H9 (cell line): ENCODE results near the gene CD180. TPM values are rescaled to one million over a fixed set of nuclear protein-coding genes. Genes with fewer than 3 reads are reported as not detected.

Source experiments
- DNase-seq: peaks from one replicate; pipeline ENCODE4 v3.0.0-alpha.2; 2017
- H2AFZ ChIP-seq: one replicate; pipeline ENCODE4 v1.6.1; 2013; ENCODE audit warnings: mild to moderate bottlenecking, low read length, control low read depth, moderate library complexity
- H2AK5ac ChIP-seq: 2 replicates; pipeline ENCODE4 v1.6.1; 2013; ENCODE audit warnings: low read length, control low read depth, mixed read lengths; ENCODE audit not compliant: insufficient read length
- H2BK120ac ChIP-seq: one replicate; pipeline ENCODE4 v1.6.1; 2013; ENCODE audit warnings: low read depth, mild to moderate bottlenecking, low read length, control low read depth, inconsistent platforms; ENCODE audit not compliant: poor library complexity, severe bottlenecking
- H2BK12ac ChIP-seq: 2 replicates; pipeline ENCODE4 v1.6.1; 2013; ENCODE audit warnings: low read length, control low read depth, mixed read lengths, low read depth; ENCODE audit not compliant: insufficient read length
- H2BK15ac ChIP-seq: 2 replicates; pipeline ENCODE4 v1.6.1; 2013; ENCODE audit warnings: low read depth, low read length, control low read depth
- H2BK20ac ChIP-seq: one replicate; pipeline ENCODE4 v1.6.1; 2013; ENCODE audit warnings: low read depth, mild to moderate bottlenecking, low read length, control low read depth, inconsistent platforms; ENCODE audit not compliant: poor library complexity, severe bottlenecking
- H2BK5ac ChIP-seq: 2 replicates; pipeline ENCODE4 v1.6.1; 2013; ENCODE audit warnings: low read length, control low read depth, mixed read lengths; ENCODE audit not compliant: insufficient read length
- H3K14ac ChIP-seq: 2 replicates; pipeline ENCODE4 v1.6.1; 2013; ENCODE audit warnings: low read length, control low read depth; ENCODE audit not compliant: insufficient read depth
- H3K18ac ChIP-seq: 2 replicates; pipeline ENCODE4 v1.6.1; 2013; ENCODE audit warnings: low read depth, mild to moderate bottlenecking, mixed read lengths, low read length, control low read depth; ENCODE audit not compliant: insufficient read length
- H3K23ac ChIP-seq: 2 replicates; pipeline ENCODE4 v1.6.1; 2013; ENCODE audit warnings: low read length, control low read depth, mixed read lengths, low read depth; ENCODE audit not compliant: insufficient read length
- H3K23me2 ChIP-seq: 2 replicates; pipeline ENCODE4 v1.6.1; 2013; ENCODE audit warnings: low read depth, mild to moderate bottlenecking, mixed read lengths, low read length, control low read depth; ENCODE audit not compliant: insufficient read length, poor library complexity, severe bottlenecking
- H3K27ac ChIP-seq: 2 replicates; pipeline ENCODE4 v1.5.1; 2013; ENCODE audit warnings: low read length, control low read depth, mixed read lengths, low read depth; ENCODE audit not compliant: insufficient read length
- H3K27me3 ChIP-seq: 2 replicates; pipeline ENCODE4 v1.6.1; 2013; ENCODE audit warnings: low read length, control low read depth, inconsistent platforms; ENCODE audit not compliant: insufficient read depth
- H3K4ac ChIP-seq: 2 replicates; pipeline ENCODE4 v1.6.1; 2013; ENCODE audit warnings: low read depth, mild to moderate bottlenecking, control low read depth, inconsistent platforms, low read length, moderate library complexity
- H3K4me1 ChIP-seq: 2 replicates; pipeline ENCODE4 v1.6.1; 2013; ENCODE audit warnings: low read length, control low read depth, inconsistent platforms; ENCODE audit not compliant: insufficient read depth
- H3K4me2 ChIP-seq: 2 replicates; pipeline ENCODE4 v1.6.1; 2013; ENCODE audit warnings: low read length, control low read depth, mixed read lengths; ENCODE audit not compliant: insufficient read length, insufficient read depth
- H3K56ac ChIP-seq: 2 replicates; pipeline ENCODE4 v1.6.1; 2013; ENCODE audit warnings: low read depth, mild to moderate bottlenecking, mixed read lengths, low read length, control low read depth; ENCODE audit not compliant: insufficient read length
- H3K79me1 ChIP-seq: 2 replicates; pipeline ENCODE4 v1.6.1; 2013; ENCODE audit warnings: low read depth, mild to moderate bottlenecking, moderate library complexity, low read length, control low read depth, inconsistent platforms; ENCODE audit not compliant: insufficient read depth, poor library complexity, severe bottlenecking
- H3K79me2 ChIP-seq: 2 replicates; pipeline ENCODE4 v1.6.1; 2013; ENCODE audit warnings: low read length, control low read depth, inconsistent platforms; ENCODE audit not compliant: insufficient read depth
- H3K9ac ChIP-seq: 2 replicates; pipeline ENCODE4 v1.6.1; 2013; ENCODE audit warnings: low read length, control low read depth, mixed read lengths; ENCODE audit not compliant: insufficient read length; ENCODE audit errors: extremely low read depth
- H3K9me3 ChIP-seq: one replicate; pipeline ENCODE4 v1.6.1; 2013; ENCODE audit warnings: low read depth, low read length, inconsistent platforms; ENCODE audit not compliant: control insufficient read depth
- H3T11ph ChIP-seq: one replicate; pipeline ENCODE4 v1.6.1; 2013; ENCODE audit warnings: mild to moderate bottlenecking, low read length, control low read depth, inconsistent platforms
- H4K20me1 ChIP-seq: one replicate; pipeline ENCODE4 v1.6.1; 2013; ENCODE audit not compliant: control insufficient read depth, insufficient read length, insufficient read depth
- H4K5ac ChIP-seq: 2 replicates; pipeline ENCODE4 v1.6.1; 2013; ENCODE audit warnings: low read depth, mild to moderate bottlenecking, mixed read lengths, low read length, control low read depth; ENCODE audit not compliant: insufficient read length
- H4K8ac ChIP-seq: replicated peaks from 2 replicates; pipeline ENCODE4 v1.6.1; 2013; ENCODE audit warnings: low read length, control low read depth, mixed read lengths, low read depth; ENCODE audit not compliant: insufficient read length
- H4K91ac ChIP-seq: 2 replicates; pipeline ENCODE4 v1.6.1; 2013; ENCODE audit warnings: low read depth, mild to moderate bottlenecking, moderate library complexity, mixed read lengths, low read length, control low read depth; ENCODE audit not compliant: insufficient read length
- H3K27ac Mint-ChIP-seq, 3 experiments: 2 replicates in 2 of 3; 3 replicates in 1 of 3; pipeline ENCODE4 v1.8.0; 2020 to 2021; ENCODE audit warnings: mixed read lengths in 3 of 3, mild to moderate bottlenecking in 1 of 3, moderate library complexity in 1 of 3
- H3K27me3 Mint-ChIP-seq: 2 replicates; pipeline ENCODE4 v1.8.0; 2021; ENCODE audit warnings: low read depth, mild to moderate bottlenecking, moderate library complexity, mixed read lengths
- H3K36me3 Mint-ChIP-seq, 3 experiments: 2 replicates in 2 of 3; 3 replicates in 1 of 3; pipeline ENCODE4 v1.8.0; 2020 to 2021; ENCODE audit warnings: low read depth in 3 of 3, mixed read lengths in 3 of 3; ENCODE audit not compliant: insufficient read depth in 1 of 3
- H3K4me1 Mint-ChIP-seq, 2 experiments: 2 replicates each; pipeline ENCODE4 v1.8.0; 2020; ENCODE audit warnings: mixed read lengths in 2 of 2
- H3K4me3 Mint-ChIP-seq, 2 experiments: 2 replicates in 1 of 2; 3 replicates in 1 of 2; pipeline ENCODE4 v1.8.0; 2020 to 2021; ENCODE audit warnings: mild to moderate bottlenecking in 2 of 2, mixed read lengths in 2 of 2, moderate library complexity in 1 of 2
- H3K9me3 Mint-ChIP-seq, 2 experiments: 2 replicates in 1 of 2; 3 replicates in 1 of 2; pipeline ENCODE4 v1.8.0; 2020; ENCODE audit warnings: mild to moderate bottlenecking in 2 of 2, mixed read lengths in 2 of 2, moderate library complexity in 1 of 2
- CTCF ChIP-seq: fragments of 200-600 bp; sonication (generic); conservative IDR thresholded peaks from 3 replicates; pipeline ENCODE4 v1.8.0; 2021; ENCODE audit warnings: antibody characterized with exemption, mild to moderate bottlenecking
- WGBS: extraction: QIAGEN DNeasy Blood & Tissue Kit; methylation state at CpG from one replicate; pipeline ENCODE4 v1.1.7; 2013; ENCODE audit warnings: missing lambda C conversion rate, low lambda C conversion rate, mixed read lengths; ENCODE audit not compliant: insufficient read length; ENCODE audit errors: extremely low coverage; 5-methylcytosine and 5-hydroxymethylcytosine counted together
- total RNA-seq: library from RNA; stranded (reverse); gene quantifications from 2 replicates; pipeline ENCODE4 v1.2.1, GENCODE V29; 2021

CD180 gene
- total RNA-seq, 1 experiment from 2014 or later: not detected

GRCh38 chr5:67190410-67190809, 6.2 kb downstream of the CD180 start:
- H3K9me3 Mint-ChIP-seq: peaks cover 11 to 16% of the 10 kb centered on the region in 2 experiments
- no peak overlapping the region for H3T11ph ChIP-seq
- no peak overlapping the region for H3K18ac ChIP-seq
- no peak overlapping the region for H2BK120ac ChIP-seq
- no peaks in the 10 kb centered on the region for H3K79me2 ChIP-seq
- no peaks in the 10 kb centered on the region for H3K23me2 ChIP-seq
- peaks cover 19 to 22% of the 10 kb centered on the region in 2 experiments for H3K4me1 Mint-ChIP-seq
- H4K8ac ChIP-seq: no peak overlapping the region
- DNase-seq: no peak
- H3K56ac ChIP-seq: no peak overlapping the region
- no peaks in the 10 kb centered on the region; the same call in none of the 2 replicates for H3K27me3 Mint-ChIP-seq
- no peak overlapping the region for H3K9ac ChIP-seq
- WGBS: no CpG with 5 or more reads among the region's 4 CpGs
- H4K5ac ChIP-seq: no peak overlapping the region
- no peak overlapping the region for H3K4me3 Mint-ChIP-seq
- no peak overlapping the region for H2AFZ ChIP-seq
- no peaks in the 10 kb centered on the region for H3K79me1 ChIP-seq
- H3K23ac ChIP-seq: no peak overlapping the region
- H3K4me1 ChIP-seq: peaks cover 7% of the 10 kb centered on the region; the same call in 1 of the 2 replicates
- no peak overlapping the region for H3K27ac ChIP-seq
- no peak overlapping the region for H3K4me2 ChIP-seq
- H3K27ac Mint-ChIP-seq: peak overlapping the region in 2 of 3 experiments; percentile 11 to 31; a peak in 3 of 7 replicates
- no peak overlapping the region for H3K4ac ChIP-seq
- H3K9me3 ChIP-seq: no peaks in the 10 kb centered on the region
- H3K27me3 ChIP-seq: no peaks in the 10 kb centered on the region
- no peak overlapping the region for H2BK20ac ChIP-seq
- H3K36me3 Mint-ChIP-seq: peaks cover 5 to 17% (median 7%) of the 10 kb centered on the region in 3 experiments; a peak in 6 of 7 replicates
- no peak overlapping the region for H4K91ac ChIP-seq
- no peak overlapping the region for H2AK5ac ChIP-seq
- H2BK12ac ChIP-seq: no peak overlapping the region
- no peak overlapping the region for H2BK15ac ChIP-seq
- H2BK5ac ChIP-seq: no peak overlapping the region
- no peak for TF ChIP-seq CTCF
- H4K20me1 ChIP-seq: no peaks in the 10 kb centered on the region
- H3K14ac ChIP-seq: no peak overlapping the region
